Measurements from ENCODE around the gene ZIM2.
"Not testable (repeated sequence)": the region's sequence is repeated elsewhere in the genome, so short reads cannot be mapped to it uniquely, and the experiment has no call there.

ZIM2 gene

GRCh38 chr19:56840451-56841192 lies at the start of gene ZIM2, which contains the start of gene PEG3:
Gene ZIM2, minus strand, starts transcription at chr19:56840726. Its CDS starts 16,449 bp downstream, at chr19:56824277.
Gene PEG3, minus strand, starts transcription at chr19:56840726. Its CDS starts 16,071 bp downstream, at chr19:56824655.
- no peak for DNase-seq

GRCh38 chr19:56885173-56885985 lies 44.9 kb upstream of the ZIM2 start:
- DNase-seq: no peak

- no peak for DNase-seq
Observed at GRCh38 chr19:56884441-56884840, 43.9 kb upstream of the ZIM2 start.

- no peak for DNase-seq
Observed at GRCh38 chr19:56880592-56881190, 40.2 kb upstream of the ZIM2 start.

- DNase-seq: no peak
Observed at GRCh38 chr19:56877069-56877715, 36.7 kb upstream of the ZIM2 start.

GRCh38 chr19:56875717-56876116 lies 35.2 kb upstream of the ZIM2 start:
- DNase-seq: no peak

- DNase-seq: no peak
Observed at GRCh38 chr19:56874530-56874929, 34.0 kb upstream of the ZIM2 start.

- no peak for DNase-seq
Observed at GRCh38 chr19:56873493-56873892, 33.0 kb upstream of the ZIM2 start.

GRCh38 chr19:56869886-56870285 lies 29.4 kb upstream of the ZIM2 start:
- no peak for DNase-seq

GRCh38 chr19:56868446-56868845 lies 27.9 kb upstream of the ZIM2 start:
- no peak for DNase-seq

- DNase-seq: no peak
Observed at GRCh38 chr19:56866538-56866937, 26.0 kb upstream of the ZIM2 start.

GRCh38 chr19:56864443-56865125 lies 24.1 kb upstream of the ZIM2 start:
- DNase-seq: no peak

- DNase-seq: no peak
Observed at GRCh38 chr19:56862741-56863140, 22.2 kb upstream of the ZIM2 start.

- not testable (repeated sequence) for DNase-seq
Observed at GRCh38 chr19:56860409-56860808, 19.9 kb upstream of the ZIM2 start.

- DNase-seq: no peak
Observed at GRCh38 chr19:56858026-56858425, 17.5 kb upstream of the ZIM2 start.

GRCh38 chr19:56856822-56857221 lies 16.3 kb upstream of the ZIM2 start:
- no peak for DNase-seq

GRCh38 chr19:56852361-56852760 lies 11.8 kb upstream of the ZIM2 start:
- DNase-seq: not testable (repeated sequence)

GRCh38 chr19:56848166-56848565 lies 7.6 kb upstream of the ZIM2 start:
- DNase-seq: no peak

- no peak for DNase-seq
Observed at GRCh38 chr19:56842412-56842811, 1.9 kb upstream of the ZIM2 start.

- DNase-seq: no peak
Observed at GRCh38 chr19:56841193-56841543, 642 bp upstream of the ZIM2 start.

GRCh38 chr19:56839652-56840450 lies 675 bp downstream of the ZIM2 start:
- DNase-seq: no peak

Data from CD4-positive, alpha-beta T cell treated with Interleukin-4 for 4 hours (primary cell).